ENCODE measurements around the gene PPFIA2.

GRCh38 chr12:81340910-81341309, 418.2 kb downstream of the PPFIA2 start:
- TF ChIP-seq EZH2 (IDR thresholded peaks at IDR 0.05; ENCODE audit: insufficient read depth, low read length) (no peak), CTCF (IDR thresholded peaks at IDR 0.05; ENCODE audit: insufficient read depth, low read depth, low read length) (no peak)

All from astrocyte (in vitro differentiated cells and primary cell).